Heart left ventricle (tissue), 16 donors: Measurements from ENCODE around the gene DNMT3B. TPM values are rescaled to one million over a fixed set of nuclear protein-coding genes. Genes with fewer than 3 reads are reported as not detected.
"Not testable (repeated sequence)": the region's sequence is repeated elsewhere in the genome, so short reads cannot be mapped to it uniquely, and the experiment has no call there.

Experiments
- ATAC-seq, 4 donors: fragments of 200-7000 bp; cut with Tn5 transposase; one replicate each; pipeline ENCODE4 v1.9.1; 2020 to 2022; ENCODE audit warnings: moderate library complexity in 4 of 4, mild to moderate bottlenecking in 3 of 4, moderate number of reproducible peaks in 1 of 4
- DNase-seq, 5 donors: peaks; one replicate each; pipeline ENCODE4 v3.0.0-alpha.2; 2020
- H3K27ac ChIP-seq, 12 donors: fragments of 200-600 bp; sonication (generic) in 4 of 12; one replicate each; pipeline versions ENCODE4 v1.5.0 to v1.8.0; 2016 to 2022; ENCODE audit warnings: mild to moderate bottlenecking in 2 of 12
- H3K27me3 ChIP-seq, 9 donors: fragments of 200-600 bp; sonication (generic) in 2 of 9; one replicate each; pipeline versions ENCODE4 v1.5.1 to v1.8.0; 2016 to 2022; ENCODE audit warnings: mild to moderate bottlenecking in 3 of 9
- H3K36me3 ChIP-seq, 9 donors: fragments of 200-600 bp; sonication (generic) in 2 of 9; one replicate each; pipeline versions ENCODE4 v1.5.0 to v1.8.0; 2018 to 2022; ENCODE audit warnings: mild to moderate bottlenecking in 2 of 9
- H3K4me1 ChIP-seq, 12 donors: fragments of 200-600 bp; sonication (generic) in 4 of 12; one replicate each; pipeline versions ENCODE4 v1.5.0 to v1.8.0; 2016 to 2022; ENCODE audit warnings: mild to moderate bottlenecking in 3 of 12
- H3K4me3 ChIP-seq, 12 donors: fragments of 200-600 bp; sonication (generic) in 4 of 12; one replicate each; pipeline versions ENCODE4 v1.5.0 to v1.8.0; 2017 to 2022; ENCODE audit warnings: mild to moderate bottlenecking in 9 of 12, moderate library complexity in 4 of 12
- H3K9me3 ChIP-seq, 12 donors: fragments of 200-600 bp; sonication (generic) in 4 of 12; one replicate each; pipeline versions ENCODE4 v1.5.0 to v1.8.0; 2016 to 2022; ENCODE audit warnings: mild to moderate bottlenecking in 1 of 12
- CTCF ChIP-seq, 12 donors: fragments of 200-600 bp; sonication (generic) in 4 of 12; IDR thresholded peaks; one replicate each; pipeline versions ENCODE4 v1.5.0 to v1.8.0; 2018 to 2022; ENCODE audit warnings: antibody characterized with exemption in 12 of 12, mild to moderate bottlenecking in 5 of 12
- POLR2A ChIP-seq, 2 donors: fragments of 450-650 bp; IDR thresholded peaks; one replicate each; pipeline ENCODE4 v1.6.1; 2017; ENCODE audit warnings: antibody characterized with exemption in 2 of 2, mild to moderate bottlenecking in 2 of 2, moderate library complexity in 2 of 2
- WGBS, 4 donors: extraction: QIAGEN DNeasy Blood & Tissue Kit in 2 of 4; methylation state at CpG; one replicate each; pipeline versions ENCODE4 v1.1.5 to v1.1.7; 2013 to 2018; 5-methylcytosine and 5-hydroxymethylcytosine counted together
- intact Hi-C, 10 donors: fragments of 100-400 bp; cut with DNase I; formaldehyde crosslinking; loops; one replicate each; pipeline versions ENCODE4 v1.11.1 to v1.14.2; 2022
- polyA plus RNA-seq, 2 donors: library from polyadenylated mRNA; stranded (reverse); fragments of 200-250 nt; gene quantifications; one replicate each; pipeline ENCODE4 v1.2.3, GENCODE V29; 2013
- total RNA-seq, 9 donors: library from RNA; depleted of rRNA in 2 of 9; stranded (reverse); fragments of >200 nt in 2 of 9; fragmentation: NEBNext Ultra II Directional in 3 of 9; extraction: Animal tissue kit (Norgen Biotek cat#: 25700) in 3 of 9; gene quantifications; one replicate each; pipeline versions ENCODE4 v1.1.0 to v1.2.4, GENCODE V29; 2016 to 2023
- donor health status: ischemic (EF 13 %, LVEDD 7.1; RV severe dilation, severe dysfunction).
- donor health status: healthy with polysubstance abuse.
- donor health status: DM: no; HTN: yes; CAD: no.
- donor health status: DM: no; HTN: no; CAD: no.
- donor health status: ischemic (EF 25% LVEDD 6.9; RV normal size, moderate dysfunction).
- donor health status: ischemic (EF 25% LVEDD 5.7; RV mildly dilated, moderate dysfunction).
- donor health status: healthy.
- donor health status: DM: yes; HTN: yes; CAD: no.
- donor health status: ischemic (EF 35%, LVEDD 5.7; RV mildly dilated, moderate dysfunction).
- donor health status: nonischemic (EF 11% LVEDD 7.7; RV severe dilation, severe dysfunction).
- donor health status: DM: yes; HTN: yes; CAD: no.
- donor health status: PGD.
- donor health status: ischemic (EF 29% LVEDD 5.4; RV normal size, mild dysfunction).
- donor health status: nonischemic (EF 23%, LVEDD 6.1; RV moderate dilation, normal function).

The DNMT3B gene
- total and polyA plus RNA-seq, 11 donors, result 0.19 to 1.2 (median 0.50) TPM

- peak; percentile 30 to 76 (median 39) for ATAC-seq
- no peaks in the 10 kb centered on the region for H3K9me3 ChIP-seq
Observed at GRCh38 chr20:32792316-32792715, 30.1 kb downstream of the DNMT3B start.

GRCh38 chr20:32792731-32793458 is 30.7 kb downstream of the DNMT3B start:
- no peak overlapping the region for H3K4me3 ChIP-seq
- no peak for TF ChIP-seq POLR2A (IDR thresholded peaks at IDR 0.05)
- TF ChIP-seq CTCF (IDR thresholded peaks at IDR 0.05), result no peak
- no peak overlapping the region for H3K27ac ChIP-seq
- H3K36me3 ChIP-seq, result no peaks in the 10 kb centered on the region
- intact Hi-C loops, result loop anchor here in 7 of 10 donors (5.0 to 10.0 kb wide), 10 partner anchors 99 to 504 kb away; no protein-coding TSS in a partner anchor
- 61 to 71% (median 64%) methylated on average over 11 to 13 of the region's 13 CpGs for WGBS, 4 donors
- H3K4me1 ChIP-seq, result peaks cover 0 to 15% (median 5%) of the 10 kb centered on the region in 12 donors
- no peak for DNase-seq
- no peaks in the 10 kb centered on the region for H3K9me3 ChIP-seq
- no peak for ATAC-seq
- H3K27me3 ChIP-seq, result no peaks in the 10 kb centered on the region

More at GRCh38 chr20:32792316-32792715, 30.1 kb downstream of the DNMT3B start:
- intact Hi-C loops, result loop anchor here in 7 of 10 donors (5.0 to 10.0 kb wide), 10 partner anchors 100 to 505 kb away; no protein-coding TSS in a partner anchor
- 46 to 65% (median 62%) methylated on average over 3 of the region's 3 CpGs for WGBS, 4 donors
- H3K27ac ChIP-seq, result no peak overlapping the region
- TF ChIP-seq POLR2A (IDR thresholded peaks at IDR 0.05) (no peak), CTCF (IDR thresholded peaks at IDR 0.05) (no peak)
- H3K4me1 ChIP-seq, result peaks cover 0 to 15% (median 5%) of the 10 kb centered on the region in 12 donors
- H3K4me3 ChIP-seq, result no peak overlapping the region
- DNase-seq, result no peak
- H3K36me3 ChIP-seq, result peaks cover 0 to 3% (median 0%) of the 10 kb centered on the region in 9 donors
- no peaks in the 10 kb centered on the region for H3K27me3 ChIP-seq

GRCh38 chr20:32796383-32796948 is 34.3 kb downstream of the DNMT3B start:
- no peak for ATAC-seq
- 56 to 92% (median 75%) methylated on average over 3 of the region's 3 CpGs for WGBS, 4 donors
- TF ChIP-seq POLR2A (IDR thresholded peaks at IDR 0.05) (no peak), CTCF (IDR thresholded peaks at IDR 0.05) (no peak)
- Histone ChIP-seq H3K4me3 (no peak overlapping the region), H3K27ac (no peak overlapping the region), H3K36me3 (peaks cover 0 to 14% (median 2%) of the 10 kb centered on the region in 9 donors), H3K4me1 (peaks cover 0 to 15% (median 5%) of the 10 kb centered on the region in 12 donors), H3K9me3 (no peaks in the 10 kb centered on the region), H3K27me3 (no peaks in the 10 kb centered on the region)
- intact Hi-C loops, result loop anchor here in 3 of 10 donors (10.0 kb wide), 4 partner anchors 98 to 498 kb away; no protein-coding TSS in a partner anchor
- no peak for DNase-seq

GRCh38 chr20:32796981-32797451 is 34.8 kb downstream of the DNMT3B start:
- no peaks in the 10 kb centered on the region for H3K27me3 ChIP-seq
- no peak overlapping the region for H3K4me3 ChIP-seq
- peaks cover 0 to 14% (median 5%) of the 10 kb centered on the region in 12 donors for H3K4me1 ChIP-seq
- peaks cover 0 to 17% (median 6%) of the 10 kb centered on the region in 9 donors for H3K36me3 ChIP-seq
- DNase-seq, result no peak
- WGBS, 4 donors, result 77 to 93% (median 86%) methylated on average over 10 of the region's 10 CpGs
- ATAC-seq, result no peak
- intact Hi-C loops, result loop anchor here in 3 of 10 donors (10.0 kb wide), 4 partner anchors 98 to 498 kb away; no protein-coding TSS in a partner anchor
- no peak for TF ChIP-seq POLR2A (IDR thresholded peaks at IDR 0.05)
- TF ChIP-seq CTCF (IDR thresholded peaks at IDR 0.05), result no peak
- no peaks in the 10 kb centered on the region for H3K9me3 ChIP-seq
- no peak overlapping the region for H3K27ac ChIP-seq

- H3K27ac ChIP-seq, H3K4me3 ChIP-seq, ATAC-seq, H3K27me3 ChIP-seq, H3K9me3 ChIP-seq, DNase-seq: not testable (repeated sequence)
- WGBS, 4 donors, result 95 to 96% (median 96%) methylated on average over 5 of the region's 5 CpGs
- intact Hi-C loops, result loop anchor here in 3 of 10 donors (10.0 kb wide), 4 partner anchors 97 to 497 kb away; no protein-coding TSS in a partner anchor
- Histone ChIP-seq H3K36me3 (peaks cover 0 to 22% (median 6%) of the 10 kb centered on the region in 9 donors), H3K4me1 (peaks cover 0 to 12% (median 4%) of the 10 kb centered on the region in 12 donors)
Observed at GRCh38 chr20:32797571-32797970, 35.4 kb downstream of the DNMT3B start.
